Esophagus muscularis mucosa (tissue), 4 donors: Measurements from ENCODE around the gene MRPL20. TPM values are rescaled to one million over a fixed set of nuclear protein-coding genes. Genes with fewer than 3 reads are reported as not detected.
"Not testable (repeated sequence)": the region's sequence is repeated elsewhere in the genome, so short reads cannot be mapped to it uniquely, and the experiment has no call there.

Experiments
- DNase-seq: peaks from one replicate; pipeline ENCODE4 v3.0.0-alpha.2; 2017; ENCODE audit errors: extremely low spot score
- H3K27ac ChIP-seq, 4 donors: fragments of 200-600 bp; sonication (generic); replicated peaks in 1 of 4; 1 replicate in 3 of 4; 2 replicates in 1 of 4; pipeline ENCODE4 v1.5.1; 2016 to 2019; ENCODE audit warnings: mild to moderate bottlenecking in 1 of 4
- H3K27me3 ChIP-seq, 4 donors: fragments of 200-600 bp; sonication (generic); one replicate each; pipeline versions ENCODE4 v1.5.1 to v1.6.0; 2016 to 2019
- H3K36me3 ChIP-seq, 4 donors: fragments of 200-600 bp; sonication (generic); one replicate each; pipeline ENCODE4 v1.5.1; 2016 to 2019
- H3K4me1 ChIP-seq, 4 donors: fragments of 200-600 bp; sonication (generic); one replicate each; pipeline ENCODE4 v1.5.1; 2016 to 2019
- H3K4me3 ChIP-seq, 4 donors: fragments of 200-600 bp; sonication (generic); 1 replicate in 2 of 4; 2 replicates in 2 of 4; pipeline ENCODE4 v1.5.1; 2016 to 2019; ENCODE audit warnings: mild to moderate bottlenecking in 4 of 4, moderate library complexity in 1 of 4
- H3K9me3 ChIP-seq, 4 donors: fragments of 200-600 bp; sonication (generic); 1 replicate in 3 of 4; 2 replicates in 1 of 4; pipeline ENCODE4 v1.5.1; 2016 to 2019
- CTCF ChIP-seq, 3 experiments: fragments of 200-600 bp in 2 of 3; fragments of 450-650 bp in 1 of 3; sonication (generic) in 2 of 3; IDR thresholded peaks; one replicate each; pipeline ENCODE4 v1.5.1; 2017 to 2019; ENCODE audit warnings: antibody characterized with exemption in 3 of 3, mild to moderate bottlenecking in 2 of 3, moderate library complexity in 1 of 3
- EP300 ChIP-seq: sonication (generic); formaldehyde crosslinking; IDR thresholded peaks from one replicate; pipeline ENCODE4 v1.6.1; 2017; ENCODE audit warnings: antibody characterized with exemption
- POLR2A ChIP-seq: fragments of 450-650 bp; IDR thresholded peaks from one replicate; pipeline ENCODE4 v1.6.1; 2017; ENCODE audit warnings: antibody characterized with exemption, moderate library complexity, mild to moderate bottlenecking, low read depth
- POLR2AphosphoS5 ChIP-seq, 2 donors: sonication (generic); formaldehyde crosslinking; IDR thresholded peaks; one replicate each; pipeline ENCODE4 v1.6.1; 2017; ENCODE audit warnings: antibody characterized with exemption in 2 of 2
- WGBS: methylation state at CpG from one replicate; pipeline ENCODE4 v1.1.5; 2018; 5-methylcytosine and 5-hydroxymethylcytosine counted together
- intact Hi-C: fragments of 100-400 bp; cut with DNase I; formaldehyde crosslinking; loops from one replicate; pipeline ENCODE4 v1.15.1; 2023
- total RNA-seq, 4 donors: library from RNA; depleted of rRNA; stranded (reverse); fragments of >200 nt; gene quantifications; one replicate each; pipeline versions ENCODE4 v1.1.0 to v1.2.1, GENCODE V29; 2016

MRPL20 gene
- total RNA-seq, 4 donors from 2014 or later, result 144 to 175 (median 155) TPM

GRCh38 chr1:1370771-1371300 lies 36.3 kb downstream of the MRPL20 start:
- no peaks in the 10 kb centered on the region for H3K9me3 ChIP-seq
- TF ChIP-seq EP300 (no peak), POLR2A (no peak), CTCF (IDR thresholded peaks at IDR 0.05) (no peak), POLR2AphosphoS5 (IDR thresholded peaks at IDR 0.05) (no peak)
- WGBS, result 84% methylated on average over 13 of the region's 16 CpGs
- no peaks in the 10 kb centered on the region for H3K27me3 ChIP-seq
- peaks cover 0 to 19% (median 15%) of the 10 kb centered on the region in 4 donors for H3K36me3 ChIP-seq
- peaks cover 27 to 39% (median 38%) of the 10 kb centered on the region in 4 donors for H3K4me1 ChIP-seq
- H3K4me3 ChIP-seq, result no peak overlapping the region
- H3K27ac ChIP-seq, result no peak overlapping the region
- intact Hi-C loops, result loop anchor here (10.0 kb wide), 1 partner anchor 256 kb away; the partner anchor contains the start of gene C1orf159
- no peak for DNase-seq

- 87% methylated on average over 14 of the region's 14 CpGs for WGBS
- intact Hi-C loops, result loop anchor here (10.0 kb wide), 1 partner anchor 255 kb away; the partner anchor contains the start of gene C1orf159
Measured at GRCh38 chr1:1370094-1370493, 37.0 kb downstream of the MRPL20 start.

GRCh38 chr1:1367315-1367714 lies 39.8 kb downstream of the MRPL20 start:
- intact Hi-C loops, result no loop called here
- peaks cover 0 to 4% (median under 1%) of the 10 kb centered on the region in 4 donors for H3K36me3 ChIP-seq
- H3K4me1 ChIP-seq, result peaks cover 9 to 14% (median 14%) of the 10 kb centered on the region in 4 donors
- H3K27me3 ChIP-seq, result no peaks in the 10 kb centered on the region
- H3K9me3 ChIP-seq, result no peaks in the 10 kb centered on the region
- WGBS, result 94% methylated on average over 5 of the region's 5 CpGs
- no peak for DNase-seq
- TF ChIP-seq POLR2A (no peak), POLR2AphosphoS5 (IDR thresholded peaks at IDR 0.05) (no peak), EP300 (no peak), CTCF (IDR thresholded peaks at IDR 0.05) (no peak)
- no peak overlapping the region for H3K27ac ChIP-seq
- H3K4me3 ChIP-seq, result no peak overlapping the region

More at GRCh38 chr1:1370094-1370493, 37.0 kb downstream of the MRPL20 start:
- not testable (repeated sequence) for H3K4me3 ChIP-seq, H3K27me3 ChIP-seq, H3K9me3 ChIP-seq, DNase-seq, H3K27ac ChIP-seq
- Histone ChIP-seq H3K36me3 (peaks cover 0 to 19% (median 15%) of the 10 kb centered on the region in 4 donors), H3K4me1 (peaks cover 25 to 36% (median 35%) of the 10 kb centered on the region in 4 donors)

GRCh38 chr1:1366699-1367066 lies 40.4 kb downstream of the MRPL20 start:
- Histone ChIP-seq H3K36me3 (peaks cover 0 to 4% (median 0%) of the 10 kb centered on the region in 4 donors), H3K4me1 (peaks cover 2 to 14% (median 14%) of the 10 kb centered on the region in 4 donors), H3K4me3 (no peak overlapping the region), H3K27me3 (no peaks in the 10 kb centered on the region), H3K9me3 (no peaks in the 10 kb centered on the region), H3K27ac (no peak overlapping the region)
- TF ChIP-seq POLR2A, result no peak
- no peak for TF ChIP-seq EP300
- no peak for TF ChIP-seq POLR2AphosphoS5 (IDR thresholded peaks at IDR 0.05)
- no peak for TF ChIP-seq CTCF (IDR thresholded peaks at IDR 0.05)
- intact Hi-C loops, result no loop called here
- DNase-seq, result no peak
- 88% methylated on average over 2 of the region's 3 CpGs for WGBS

GRCh38 chr1:1365875-1366698 lies 41.0 kb downstream of the MRPL20 start:
- intact Hi-C loops, result no loop called here
- Histone ChIP-seq H3K9me3 (no peaks in the 10 kb centered on the region), H3K4me3 (no peak overlapping the region), H3K27me3 (no peaks in the 10 kb centered on the region), H3K27ac (no peak overlapping the region), H3K36me3 (peaks cover 0 to under 1% (median 0%) of the 10 kb centered on the region in 4 donors), H3K4me1 (peaks cover 2 to 14% (median 14%) of the 10 kb centered on the region in 4 donors)
- no peak for TF ChIP-seq CTCF (IDR thresholded peaks at IDR 0.05)
- TF ChIP-seq EP300, result no peak
- no peak for TF ChIP-seq POLR2AphosphoS5 (IDR thresholded peaks at IDR 0.05)
- no peak for TF ChIP-seq POLR2A
- no peak for DNase-seq
- 75% methylated on average over 10 of the region's 10 CpGs for WGBS
